GM23338 (cell line): Measurements from ENCODE around the gene OR10G4. TPM values are rescaled to one million over a fixed set of nuclear protein-coding genes. Genes with fewer than 3 reads are reported as not detected.

ENCODE experiments used
- polyA plus RNA-seq: library from polyadenylated mRNA; unstranded; fragments of >200 nt; fragmentation: Nextera tagmentation; extraction: Ambion mirVana; gene quantifications from 2 replicates; pipeline ENCODE4 v1.2.1, GENCODE V29; 2016
- total RNA-seq: library from RNA; depleted of rRNA; stranded (reverse); fragments of >200 nt; shearing (Covaris generic); gene quantifications from 2 replicates; pipeline ENCODE4 v1.2.3, GENCODE V29; 2014; rRNA removed

OR10G4 gene
- total and polyA plus RNA-seq, 2 experiments from 2014 or later = not detected

Other genes starting within 250 kb of the OR10G4 start
- not detected in 2 replicates for gene OR6M1, start 206.6 kb upstream of the OR10G4 start, total RNA-seq
- not detected in 2 replicates for gene OR6M1, start 206.6 kb upstream of the OR10G4 start, polyA plus RNA-seq
- gene TMEM225, start 127.3 kb upstream of the OR10G4 start, total RNA-seq = not detected in 2 replicates
- gene TMEM225, start 127.3 kb upstream of the OR10G4 start, polyA plus RNA-seq = not detected in 2 replicates
- gene OR8D4, start 110.8 kb upstream of the OR10G4 start, total RNA-seq = 0.14 and 0.74 TPM in 2 replicates
- not detected in 2 replicates for gene OR8D4, start 110.8 kb upstream of the OR10G4 start, polyA plus RNA-seq
- not detected in 2 replicates for gene OR4D5, start 73.4 kb upstream of the OR10G4 start, total RNA-seq
- gene OR4D5, start 73.4 kb upstream of the OR10G4 start, polyA plus RNA-seq = not detected in 2 replicates
- gene OR6T1, start 69.2 kb upstream of the OR10G4 start, total RNA-seq = not detected in 2 replicates
- not detected in 2 replicates for gene OR6T1, start 69.2 kb upstream of the OR10G4 start, polyA plus RNA-seq
- gene OR10S1, start 35.2 kb upstream of the OR10G4 start, total RNA-seq = not detected in 2 replicates
- not detected in 2 replicates for gene OR10S1, start 35.2 kb upstream of the OR10G4 start, polyA plus RNA-seq
- not detected in 2 replicates for gene OR10G6, start 17.8 kb upstream of the OR10G4 start, total RNA-seq
- not detected in 2 replicates for gene OR10G6, start 17.8 kb upstream of the OR10G4 start, polyA plus RNA-seq
- not detected in 2 replicates for gene OR10G9, start 10.0 kb downstream of the OR10G4 start, total RNA-seq
- gene OR10G9, start 10.0 kb downstream of the OR10G4 start, polyA plus RNA-seq = not detected in 2 replicates
- gene OR10G8, start 13.8 kb downstream of the OR10G4 start, total RNA-seq = not detected in 2 replicates
- not detected in 2 replicates for gene OR10G8, start 13.8 kb downstream of the OR10G4 start, polyA plus RNA-seq
- gene OR10G7, start 28.3 kb downstream of the OR10G4 start, total RNA-seq = not detected in 2 replicates
- not detected in 2 replicates for gene OR10G7, start 28.3 kb downstream of the OR10G4 start, polyA plus RNA-seq
- 13.5 and 15.2 TPM in 2 replicates for gene VWA5A, start 102.5 kb downstream of the OR10G4 start, total RNA-seq
- gene VWA5A, start 102.5 kb downstream of the OR10G4 start, polyA plus RNA-seq = 10.0 and 10.4 TPM in 2 replicates
- gene OR10D3, start 170.3 kb downstream of the OR10G4 start, total RNA-seq = not detected in 2 replicates
- gene OR10D3, start 170.3 kb downstream of the OR10G4 start, polyA plus RNA-seq = not detected in 2 replicates
- gene OR8G1, start 228.1 kb downstream of the OR10G4 start, total RNA-seq = not detected in 2 replicates
- not detected in 2 replicates for gene OR8G1, start 228.1 kb downstream of the OR10G4 start, polyA plus RNA-seq
- gene OR8G5, start 243.4 kb downstream of the OR10G4 start, total RNA-seq = not detected in 2 replicates
- gene OR8G5, start 243.4 kb downstream of the OR10G4 start, polyA plus RNA-seq = not detected in 2 replicates